CD8-positive, alpha-beta memory T cell (primary cell): ENCODE data around the gene DOCK10. TPM values are rescaled to one million over a fixed set of nuclear protein-coding genes. Genes with fewer than 3 reads are reported as not detected.

Source experiments
- CTCF ChIA-PET: fragments of 350-600 bp; sonication (Branson Sonifier 250); formaldehyde crosslinking; loops from one replicate; lab custom pipeline; 2021; ENCODE audit warnings: antibody characterized with exemption; lab: Charles Lee
- POLR2A ChIA-PET: fragments of 350-600 bp; sonication (Branson Sonifier 250); formaldehyde crosslinking; loops from one replicate; lab custom pipeline; 2021; ENCODE audit warnings: antibody characterized with exemption; lab: Charles Lee
- DNase-seq, 5 donors: peaks; one replicate each; pipeline versions ENCODE4 v3.0.0 to v3.0.0-alpha.2; 2020 to 2022; ENCODE audit warnings: mixed read lengths in 1 of 5
- H3K27ac ChIP-seq: one replicate; pipeline ENCODE4 v1.7.0; 2013; ENCODE audit warnings: low read depth, mild to moderate bottlenecking, low read length, moderate library complexity
- H3K27me3 ChIP-seq: 2 replicates; pipeline ENCODE4 v1.7.0; 2013; ENCODE audit warnings: low read length, mild to moderate bottlenecking; ENCODE audit not compliant: insufficient read depth, poor library complexity, severe bottlenecking
- H3K36me3 ChIP-seq: 2 replicates; pipeline ENCODE4 v1.7.0; 2013; ENCODE audit warnings: mild to moderate bottlenecking, low read length, moderate library complexity; ENCODE audit not compliant: insufficient read depth
- H3K4me1 ChIP-seq: 2 replicates; pipeline ENCODE4 v1.7.0; 2013; ENCODE audit warnings: mild to moderate bottlenecking, low read length, moderate library complexity; ENCODE audit not compliant: insufficient read depth
- H3K4me3 ChIP-seq: 2 replicates; pipeline ENCODE4 v1.7.0; 2013; ENCODE audit warnings: mild to moderate bottlenecking, low read length
- H3K9me3 ChIP-seq: 2 replicates; pipeline ENCODE4 v1.7.0; 2013; ENCODE audit warnings: mild to moderate bottlenecking, low read length
- H3K27ac Mint-ChIP-seq, 8 donors: one replicate each; pipeline ENCODE4 v1.8.0; 2020 to 2021; ENCODE audit warnings: mixed read lengths in 8 of 8, mild to moderate bottlenecking in 6 of 8, inconsistent platforms in 3 of 8, moderate library complexity in 3 of 8
- H3K27me3 Mint-ChIP-seq, 2 donors: one replicate each; pipeline ENCODE4 v1.8.0; 2020 to 2021; ENCODE audit warnings: mixed read lengths in 2 of 2, mild to moderate bottlenecking in 1 of 2, moderate library complexity in 1 of 2
- H3K36me3 Mint-ChIP-seq, 3 donors: one replicate each; pipeline ENCODE4 v1.8.0; 2020 to 2021; ENCODE audit warnings: mixed read lengths in 3 of 3, inconsistent platforms in 1 of 3, mild to moderate bottlenecking in 1 of 3
- H3K4me1 Mint-ChIP-seq, 3 donors: one replicate each; pipeline ENCODE4 v1.8.0; 2020 to 2021; ENCODE audit warnings: mixed read lengths in 3 of 3, inconsistent platforms in 1 of 3, mild to moderate bottlenecking in 1 of 3
- H3K4me3 Mint-ChIP-seq, 7 donors: one replicate each; pipeline ENCODE4 v1.8.0; 2020 to 2021; ENCODE audit warnings: mixed read lengths in 7 of 7, mild to moderate bottlenecking in 6 of 7, moderate library complexity in 4 of 7, inconsistent platforms in 2 of 7
- H3K9me3 Mint-ChIP-seq, 5 donors: one replicate each; pipeline ENCODE4 v1.8.0; 2020 to 2022; ENCODE audit warnings: mixed read lengths in 5 of 5, mild to moderate bottlenecking in 3 of 5, moderate library complexity in 2 of 5, inconsistent platforms in 1 of 5
- polyA plus RNA-seq: library from polyadenylated mRNA; unstranded; fragments of 300-500 nt; fragmentation: Illumina TruSeq; gene quantifications from one replicate; pipeline ENCODE4 v1.2.3, GENCODE V29; 2021
- total RNA-seq, 2 experiments: library from RNA; stranded (reverse); gene quantifications; one replicate each; pipeline ENCODE4 v1.2.3, GENCODE V29; 2021

Gene DOCK10
- total and polyA plus RNA-seq, 3 experiments from 2014 or later: 52.4 to 138 (median 135) TPM

GRCh38 chr2:224933431-224933830 lies 108.8 kb downstream of the DOCK10 start:
- Histone ChIP-seq H3K36me3 (peaks cover 14% of the 10 kb centered on the region), H3K4me1 (peaks cover 83% of the 10 kb centered on the region), H3K27ac (no peak overlapping the region), H3K27me3 (no peaks in the 10 kb centered on the region), H3K9me3 (no peaks in the 10 kb centered on the region), H3K4me3 (no peak overlapping the region)
- Mint-ChIP-seq H3K27ac (peak overlapping the region in 7 of 8 donors; percentile 34 to 85 (median 80)), H3K27me3 (no peaks in the 10 kb centered on the region), H3K4me1 (peaks cover 88 to 95% (median 95%) of the 10 kb centered on the region in 3 donors), H3K9me3 (no peaks in the 10 kb centered on the region), H3K36me3 (peaks cover 6 to 38% (median 10%) of the 10 kb centered on the region in 3 donors), H3K4me3 (peak overlapping the region in 3 of 7 donors; percentile 7 to 78 (median 26))
- POLR2A ChIA-PET: no interaction called here
- CTCF ChIA-PET: interaction anchor here (0.9 to 4.0 kb wide), 3 partner anchors 11 to 68 kb away, joined by 3 to 23 read pairs (median 4); no protein-coding TSS in a partner anchor
- no peak for DNase-seq

- H3K36me3 ChIP-seq: peaks cover 14% of the 10 kb centered on the region
- CTCF ChIA-PET: interaction anchor here (1.7 to 4.0 kb wide), 2 partner anchors 12 to 69 kb away, joined by 4 to 23 read pairs; no protein-coding TSS in a partner anchor
- DNase-seq: no peak
- H3K27ac ChIP-seq: no peak overlapping the region
- H3K36me3 Mint-ChIP-seq: peaks cover 11 to 44% (median 15%) of the 10 kb centered on the region in 3 donors
- POLR2A ChIA-PET: no interaction called here
- H3K27me3 Mint-ChIP-seq: no peaks in the 10 kb centered on the region
- H3K9me3 Mint-ChIP-seq: no peaks in the 10 kb centered on the region
- peaks cover 88 to 95% (median 95%) of the 10 kb centered on the region in 3 donors for H3K4me1 Mint-ChIP-seq
- no peak overlapping the region for H3K4me3 ChIP-seq
- no peak overlapping the region for H3K4me3 Mint-ChIP-seq
- H3K27ac Mint-ChIP-seq: peak overlapping the region in 6 of 8 donors; percentile 30 to 96 (median 66)
- H3K9me3 ChIP-seq: no peaks in the 10 kb centered on the region
- peaks cover 83% of the 10 kb centered on the region for H3K4me1 ChIP-seq
- H3K27me3 ChIP-seq: no peaks in the 10 kb centered on the region
Observed at GRCh38 chr2:224932522-224932921, 109.7 kb downstream of the DOCK10 start.

GRCh38 chr2:224931956-224932355 lies 110.3 kb downstream of the DOCK10 start:
- CTCF ChIA-PET: interaction anchor here (1.7 to 4.0 kb wide), 3 partner anchors 9 to 70 kb away, joined by 4 to 23 read pairs (median 11); no protein-coding TSS in a partner anchor
- POLR2A ChIA-PET: no interaction called here
- H3K4me3 Mint-ChIP-seq: peak overlapping the region in 1 of 7 donors; percentile 6

GRCh38 chr2:224930990-224931389 lies 111.3 kb downstream of the DOCK10 start:
- no peak for DNase-seq
- peak overlapping the region; percentile 48 to 87 (median 73) for H3K4me3 Mint-ChIP-seq

More at GRCh38 chr2:224931956-224932355, 110.3 kb downstream of the DOCK10 start:
- Mint-ChIP-seq H3K9me3 (no peaks in the 10 kb centered on the region), H3K4me1 (peaks cover 89 to 95% (median 95%) of the 10 kb centered on the region in 3 donors), H3K27me3 (no peaks in the 10 kb centered on the region), H3K27ac (peak overlapping the region in 7 of 8 donors; percentile 51 to 96 (median 81)), H3K36me3 (peaks cover 11 to 49% (median 18%) of the 10 kb centered on the region in 3 donors)
- DNase-seq: no peak
- Histone ChIP-seq H3K4me3 (no peak overlapping the region), H3K27ac (no peak overlapping the region), H3K4me1 (peaks cover 85% of the 10 kb centered on the region), H3K9me3 (no peaks in the 10 kb centered on the region), H3K27me3 (no peaks in the 10 kb centered on the region), H3K36me3 (peaks cover 14% of the 10 kb centered on the region)

GRCh38 chr2:224930124-224930523 lies 112.1 kb downstream of the DOCK10 start:
- Mint-ChIP-seq H3K4me1 (peaks cover 96 to 100% (median 100%) of the 10 kb centered on the region in 3 donors), H3K4me3 (peak overlapping the region; percentile 48 to 87 (median 73)), H3K27me3 (no peaks in the 10 kb centered on the region), H3K36me3 (peaks cover 11 to 57% (median 20%) of the 10 kb centered on the region in 3 donors), H3K9me3 (no peaks in the 10 kb centered on the region), H3K27ac (peak overlapping the region; percentile 70 to 99 (median 94))
- CTCF ChIA-PET: interaction anchor here (1.4 to 3.4 kb wide), 4 partner anchors 11 to 71 kb away, joined by 3 to 11 read pairs (median 8); no protein-coding TSS in a partner anchor
- peak in 4 of 5 donors; percentile 14 to 79 (median 68) for DNase-seq
- Histone ChIP-seq H3K27ac (no peak overlapping the region), H3K9me3 (no peaks in the 10 kb centered on the region), H3K27me3 (no peaks in the 10 kb centered on the region), H3K4me3 (peak overlapping the region; percentile 33), H3K4me1 (peaks cover 98% of the 10 kb centered on the region), H3K36me3 (peaks cover 14% of the 10 kb centered on the region)
- POLR2A ChIA-PET: no interaction called here

More at GRCh38 chr2:224930990-224931389, 111.3 kb downstream of the DOCK10 start:
- Histone ChIP-seq H3K9me3 (no peaks in the 10 kb centered on the region), H3K36me3 (peaks cover 14% of the 10 kb centered on the region), H3K4me3 (peak overlapping the region; percentile 33), H3K27ac (no peak overlapping the region), H3K27me3 (no peaks in the 10 kb centered on the region), H3K4me1 (peaks cover 92% of the 10 kb centered on the region)
- no peaks in the 10 kb centered on the region for H3K27me3 Mint-ChIP-seq
- peaks cover 91 to 97% (median 97%) of the 10 kb centered on the region in 3 donors for H3K4me1 Mint-ChIP-seq
- H3K27ac Mint-ChIP-seq: peak overlapping the region; percentile 70 to 99 (median 94)
- H3K36me3 Mint-ChIP-seq: peaks cover 11 to 49% (median 20%) of the 10 kb centered on the region in 3 donors
- ChIA-PET POLR2A (no interaction called here), CTCF (interaction anchor here (1.4 to 3.4 kb wide), 4 partner anchors 10 to 71 kb away, joined by 4 to 11 read pairs (median 8); no protein-coding TSS in a partner anchor)
- H3K9me3 Mint-ChIP-seq: no peaks in the 10 kb centered on the region

- no peak overlapping the region for H3K27ac ChIP-seq
- H3K4me3 ChIP-seq: peak overlapping the region; percentile 8
- peaks cover 14% of the 10 kb centered on the region for H3K36me3 ChIP-seq
- H3K4me1 ChIP-seq: peaks cover 98% of the 10 kb centered on the region
- peaks cover 96 to 100% (median 100%) of the 10 kb centered on the region in 3 donors for H3K4me1 Mint-ChIP-seq
- H3K4me3 Mint-ChIP-seq: peak overlapping the region; percentile 23 to 87 (median 71)
- POLR2A ChIA-PET: no interaction called here
- no peaks in the 10 kb centered on the region for H3K9me3 Mint-ChIP-seq
- CTCF ChIA-PET: interaction anchor here (1.4 to 3.4 kb wide), 2 partner anchors 11 to 21 kb away, joined by 3 to 11 read pairs; no protein-coding TSS in a partner anchor
- H3K27me3 ChIP-seq: no peaks in the 10 kb centered on the region
- no peak for DNase-seq
- H3K36me3 Mint-ChIP-seq: peaks cover 11 to 59% (median 21%) of the 10 kb centered on the region in 3 donors
- H3K27ac Mint-ChIP-seq: peak overlapping the region in 7 of 8 donors; percentile 90 to 99 (median 96)
- H3K27me3 Mint-ChIP-seq: no peaks in the 10 kb centered on the region
- H3K9me3 ChIP-seq: no peaks in the 10 kb centered on the region
Observed at GRCh38 chr2:224929512-224929911, 112.8 kb downstream of the DOCK10 start.

GRCh38 chr2:224927646-224928173 lies 114.6 kb downstream of the DOCK10 start:
- Mint-ChIP-seq H3K27ac (peak overlapping the region; percentile 90 to 99 (median 96)), H3K9me3 (no peaks in the 10 kb centered on the region)

More at GRCh38 chr2:224927646-224928173, 114.6 kb downstream of the DOCK10 start:
- H3K27ac ChIP-seq: peak overlapping the region; percentile 69
- H3K36me3 Mint-ChIP-seq: peaks cover 11 to 61% (median 21%) of the 10 kb centered on the region in 3 donors
- no peaks in the 10 kb centered on the region for H3K27me3 Mint-ChIP-seq
- peak; percentile 48 to 88 (median 81) for DNase-seq
- peaks cover 98% of the 10 kb centered on the region for H3K4me1 ChIP-seq
- ChIA-PET POLR2A (interaction anchor here (0.5 to 1.2 kb wide), 3 partner anchors 11 to 24 kb away, joined by 3 to 4 read pairs (median 4); no protein-coding TSS in a partner anchor), CTCF (interaction anchor here (0.9 to 3.8 kb wide), 5 partner anchors 10 to 115 kb away, joined by 4 to 23 read pairs (median 9); partner anchors contain the start of gene DOCK10)
- H3K4me1 Mint-ChIP-seq: peaks cover 96 to 100% (median 99%) of the 10 kb centered on the region in 3 donors
- peaks cover 14% of the 10 kb centered on the region for H3K36me3 ChIP-seq
- H3K27me3 ChIP-seq: no peaks in the 10 kb centered on the region
- peak overlapping the region; percentile 42 to 80 (median 64) for H3K4me3 Mint-ChIP-seq
- no peak overlapping the region for H3K4me3 ChIP-seq
- no peaks in the 10 kb centered on the region for H3K9me3 ChIP-seq
